Jurkat, Clone E6-1 (cell line): Measurements from ENCODE around the gene PDS5A.
"Not testable (repeated sequence)": the region's sequence is repeated elsewhere in the genome, so short reads cannot be mapped to it uniquely, and the experiment has no call there.

Experiments
- DNase-seq: peaks from one replicate; pipeline ENCODE4 v3.0.0-alpha.2; 2011; ENCODE audit warnings: low read depth, low spot score
- H3K4me3 ChIP-seq: 2 replicates; pipeline ENCODE4 v1.5.1; 2011; ENCODE audit warnings: mild to moderate bottlenecking, low read length, control low read depth, moderate library complexity

The PDS5A gene

DNA sequence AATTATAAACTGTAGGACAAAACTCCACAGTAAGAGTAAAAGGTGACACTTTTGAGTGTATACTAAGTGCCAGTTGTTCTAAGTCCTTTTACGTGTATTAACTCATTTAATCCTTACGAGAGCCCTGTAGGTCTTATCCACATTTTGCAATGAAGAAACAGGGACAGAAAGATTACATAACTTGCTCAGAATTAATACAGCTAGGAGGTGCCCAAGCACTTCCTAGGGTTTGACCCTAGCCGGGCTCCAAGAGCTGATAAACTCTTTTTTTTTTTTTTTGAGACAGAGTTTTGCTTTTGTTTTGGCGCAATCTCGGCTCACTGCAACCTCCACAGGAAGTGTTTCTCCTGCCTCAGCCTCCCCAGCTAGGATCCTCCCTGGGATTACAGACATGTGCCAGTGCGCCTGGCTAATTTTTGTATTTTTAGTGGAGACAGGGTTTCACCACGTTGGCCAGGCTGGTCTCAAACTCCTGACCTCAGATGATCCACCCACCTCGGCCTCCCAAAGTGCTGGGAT lies 169.4 kb downstream of the PDS5A start:
- no peak for DNase-seq
- no peak overlapping the region for H3K4me3 ChIP-seq

DNA sequence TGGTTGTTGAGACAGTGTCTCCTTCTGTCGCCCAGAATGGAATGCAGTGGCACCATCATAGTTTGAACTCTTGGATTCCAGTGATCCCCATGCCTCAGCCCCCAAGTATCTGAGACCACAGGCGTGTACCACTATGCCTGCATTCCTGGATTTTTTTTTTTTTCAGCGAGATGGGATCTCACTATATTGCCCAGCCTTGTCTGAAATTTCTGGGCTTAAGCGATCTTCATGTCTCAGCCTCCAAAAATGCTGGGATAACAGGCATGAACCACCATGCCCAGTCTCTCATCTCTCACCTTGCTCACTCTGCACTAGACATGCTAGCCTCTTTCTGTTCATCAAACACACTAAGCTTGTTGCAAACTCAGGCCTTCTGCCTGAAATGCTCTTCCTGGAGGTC lies 175.7 kb downstream of the PDS5A start:
- no peak overlapping the region for H3K4me3 ChIP-seq
- no peak for DNase-seq

DNA sequence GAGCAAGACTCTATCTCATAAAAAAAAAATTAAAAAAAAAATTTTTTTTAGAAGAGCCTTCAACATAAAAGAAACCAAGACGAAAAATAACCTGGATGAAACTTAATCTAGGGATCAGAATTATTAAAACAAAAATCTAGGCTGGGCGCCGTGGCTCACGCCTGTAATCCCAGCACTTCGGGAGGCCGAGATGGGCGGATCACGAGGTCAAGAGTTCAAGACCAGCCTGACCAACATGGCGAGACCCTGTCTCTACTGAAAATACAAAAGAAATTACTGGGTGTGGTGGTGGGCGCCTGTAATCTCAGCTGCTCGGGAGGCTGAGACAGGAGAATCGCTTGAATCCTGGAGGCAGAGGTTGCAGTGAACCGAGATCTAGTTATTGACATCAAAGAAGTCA lies 184.7 kb downstream of the PDS5A start:
- DNase-seq, H3K4me3 ChIP-seq: not testable (repeated sequence)

GRCh38 chr4:39792529-39792928 lies 185.2 kb downstream of the PDS5A start:
- DNase-seq, result no peak
- H3K4me3 ChIP-seq, result no peak overlapping the region

DNA sequence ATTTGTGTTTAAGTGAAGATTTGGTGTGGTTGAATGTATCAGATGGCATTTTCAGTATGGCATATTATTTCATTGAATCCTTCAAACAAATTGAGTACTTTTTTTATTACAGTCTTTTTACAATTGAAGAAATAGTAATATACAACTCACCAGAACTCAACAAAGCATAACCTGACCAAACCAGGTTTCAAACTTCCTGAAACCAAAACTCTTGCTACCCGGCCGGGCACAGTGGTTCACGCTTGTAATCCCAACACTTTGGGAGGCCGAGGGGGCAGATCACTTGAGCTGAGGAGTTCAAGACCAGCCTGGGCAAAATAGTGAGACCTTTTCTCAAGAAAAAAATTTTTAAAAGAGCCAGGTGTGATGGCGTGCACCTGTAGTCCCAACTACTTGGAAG lies 185.6 kb downstream of the PDS5A start:
- no peak for DNase-seq
- H3K4me3 ChIP-seq, result no peak overlapping the region

GRCh38 chr4:39786838-39787237 lies 190.9 kb downstream of the PDS5A start:
- H3K4me3 ChIP-seq, result no peak overlapping the region
- no peak for DNase-seq

DNA sequence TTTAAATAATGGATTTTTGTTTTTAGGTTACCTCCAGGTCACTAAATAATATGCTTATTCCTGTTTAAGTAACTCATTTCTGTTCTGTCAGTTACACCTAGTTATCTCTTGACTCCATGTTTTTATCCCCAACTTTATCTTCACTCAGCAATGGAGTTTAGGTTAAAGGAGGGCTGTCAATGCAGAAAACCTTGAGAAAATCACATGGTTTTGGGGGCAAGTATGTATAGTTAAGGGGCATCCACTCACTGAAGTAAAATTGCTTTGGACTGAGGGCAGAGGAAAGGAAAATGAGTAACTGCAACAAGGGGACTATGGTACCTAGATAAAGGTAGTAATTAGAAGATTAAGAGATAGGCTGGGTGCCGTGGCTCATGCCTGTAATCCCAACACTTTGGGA lies 192.6 kb downstream of the PDS5A start:
- H3K4me3 ChIP-seq, result no peak overlapping the region
- no peak for DNase-seq

DNA sequence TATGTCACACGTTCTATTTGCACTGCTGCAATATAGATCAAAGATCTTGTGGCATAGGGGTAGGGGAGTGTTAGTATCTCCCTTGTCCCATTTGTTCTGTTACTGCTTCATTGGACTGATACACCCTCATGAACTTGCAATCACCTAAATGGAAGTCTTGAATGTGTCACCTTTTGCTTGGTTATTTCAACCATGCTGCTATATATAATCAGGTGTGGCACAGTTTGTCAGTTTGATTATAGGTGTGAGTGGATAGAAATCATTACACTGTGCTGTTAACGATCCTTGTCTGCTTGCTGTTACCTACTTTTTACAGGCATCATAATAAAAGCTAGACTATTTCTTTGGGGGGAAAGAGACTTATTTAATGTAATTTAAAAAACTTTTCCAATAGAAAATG lies 195.7 kb downstream of the PDS5A start:
- H3K4me3 ChIP-seq, DNase-seq: not testable (repeated sequence)
